ENCODE results near the gene CSF2. TPM values are rescaled to one million over a fixed set of nuclear protein-coding genes. Genes with fewer than 3 reads are reported as not detected.

CSF2 gene
- total RNA-seq = not detected

- Histone ChIP-seq H3K36me3 (ENCODE audit: control insufficient read depth in 3 of 3, insufficient read depth in 3 of 3, low read length in 3 of 3) (no peaks in the 10 kb centered on the region), H3K4me3 (ENCODE audit: low read length in 3 of 3) (no peak within 1 kb of the TSS), H3K9ac (ENCODE audit: low read depth in 1 of 3, low read length in 3 of 3) (no peak within 1 kb of the TSS), H3K4me1 (ENCODE audit: control insufficient read depth in 3 of 3, insufficient read depth in 3 of 3, low read length in 3 of 3) (peaks cover 0 to 3% (median 0%) of the 10 kb centered on the region in 3 donors), H3K27ac (ENCODE audit: low read depth, low read length) (no peak within 1 kb of the TSS), H3K9me3 (ENCODE audit: control insufficient read depth in 3 of 3, low read length in 3 of 3) (no peaks in the 10 kb centered on the region), H3K27me3 (ENCODE audit: control insufficient read depth in 3 of 3, insufficient read depth in 3 of 3, low read length in 3 of 3) (no peaks in the 10 kb centered on the region)
Measured at GRCh38 chr5:132073231-132074013, at the start of gene CSF2. TSS of gene CSF2 (plus strand) at chr5:132073789. CDS start at chr5:132073824, 35 bp downstream.

GRCh38 chr5:132024117-132024435 lies 49.5 kb upstream of the CSF2 start:
- H3K9me3 ChIP-seq (ENCODE audit: control insufficient read depth in 3 of 3, low read length in 3 of 3) = no peaks in the 10 kb centered on the region
- H3K27me3 ChIP-seq (ENCODE audit: control insufficient read depth in 3 of 3, insufficient read depth in 3 of 3, low read length in 3 of 3) = peaks cover 0 to 20% (median 0%) of the 10 kb centered on the region in 3 donors
- no peaks in the 10 kb centered on the region for H3K4me1 ChIP-seq (ENCODE audit: control insufficient read depth in 3 of 3, insufficient read depth in 3 of 3, low read length in 3 of 3)
- H3K27ac ChIP-seq (ENCODE audit: low read depth, low read length) = no peak overlapping the region
- no peak overlapping the region for H3K9ac ChIP-seq (ENCODE audit: low read depth in 1 of 3, low read length in 3 of 3)
- H3K4me3 ChIP-seq (ENCODE audit: low read length in 3 of 3) = no peak overlapping the region
- H3K36me3 ChIP-seq (ENCODE audit: control insufficient read depth in 3 of 3, insufficient read depth in 3 of 3, low read length in 3 of 3) = no peaks in the 10 kb centered on the region

DNA sequence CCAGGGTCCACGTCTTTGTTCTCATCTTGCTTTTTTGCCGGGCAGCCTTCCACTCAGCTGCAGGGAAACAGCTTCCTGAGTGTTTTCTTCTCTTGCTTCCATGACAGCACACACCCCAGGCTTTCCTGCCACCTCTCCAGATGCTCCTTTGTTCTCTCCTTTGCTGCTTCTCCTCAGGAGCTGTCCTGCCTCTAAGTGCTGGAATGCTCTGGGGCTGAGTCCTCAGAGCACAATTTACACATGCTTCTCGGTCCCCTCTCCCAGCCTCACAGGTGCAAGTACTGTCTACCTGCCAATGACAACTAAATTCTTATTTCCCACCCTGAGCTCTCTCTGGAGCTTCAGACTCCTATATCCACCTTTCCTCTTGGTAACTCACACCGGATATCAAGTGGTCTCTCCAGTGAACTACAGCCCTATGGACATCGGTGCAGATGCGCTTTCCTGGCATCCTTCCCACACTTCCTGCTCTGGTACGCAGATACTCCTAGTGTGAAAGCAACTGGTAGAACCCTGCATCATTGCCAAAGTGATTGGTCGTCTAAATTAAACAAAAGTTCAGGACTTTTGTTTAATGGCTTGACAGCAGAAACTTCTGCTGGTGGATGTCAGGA lies 48.7 kb upstream of the CSF2 start:
- Histone ChIP-seq H3K4me3 (ENCODE audit: low read length in 3 of 3) (no peak overlapping the region), H3K4me1 (ENCODE audit: control insufficient read depth in 3 of 3, insufficient read depth in 3 of 3, low read length in 3 of 3) (no peaks in the 10 kb centered on the region), H3K36me3 (ENCODE audit: control insufficient read depth in 3 of 3, insufficient read depth in 3 of 3, low read length in 3 of 3) (no peaks in the 10 kb centered on the region)

GRCh38 chr5:132025403-132025971 lies 48.1 kb upstream of the CSF2 start:
- H3K9me3 ChIP-seq (ENCODE audit: control insufficient read depth in 3 of 3, low read length in 3 of 3) = no peaks in the 10 kb centered on the region
- H3K4me3 ChIP-seq (ENCODE audit: low read length in 3 of 3) = no peak overlapping the region
- H3K9ac ChIP-seq (ENCODE audit: low read depth in 1 of 3, low read length in 3 of 3) = no peak overlapping the region

More for the DNA sequence above, 48.7 kb upstream of the CSF2 start:
- Histone ChIP-seq H3K9me3 (ENCODE audit: control insufficient read depth in 3 of 3, low read length in 3 of 3) (no peaks in the 10 kb centered on the region), H3K9ac (ENCODE audit: low read depth in 1 of 3, low read length in 3 of 3) (no peak overlapping the region), H3K27me3 (ENCODE audit: control insufficient read depth in 3 of 3, insufficient read depth in 3 of 3, low read length in 3 of 3) (peaks cover 0 to 20% (median 0%) of the 10 kb centered on the region in 3 donors), H3K27ac (ENCODE audit: low read depth, low read length) (no peak overlapping the region)

DNA sequence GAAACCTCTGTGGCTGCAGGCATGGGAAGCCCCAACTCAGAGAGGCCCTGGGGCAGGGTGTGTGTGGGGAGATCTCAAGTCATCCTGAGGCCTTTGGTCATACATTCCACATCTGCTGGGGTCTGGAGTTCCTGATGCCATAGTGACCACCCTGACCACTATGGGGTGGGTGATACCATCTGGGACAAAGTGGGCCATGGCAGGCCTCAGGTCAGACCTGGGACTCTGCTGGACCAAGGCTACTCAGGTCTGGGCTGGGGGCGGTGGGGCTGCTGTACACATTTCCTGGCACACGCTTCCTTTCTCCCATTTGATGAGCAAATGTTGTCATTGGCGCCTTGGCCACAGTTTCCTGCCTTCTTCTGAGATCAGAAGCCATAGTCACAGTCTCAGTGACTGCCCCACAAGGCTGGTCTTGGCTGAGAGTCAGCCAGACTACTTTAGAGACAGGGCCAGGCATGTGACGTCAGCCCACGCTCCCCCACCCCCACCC lies 47.0 kb upstream of the CSF2 start:
- Histone ChIP-seq H3K27ac (ENCODE audit: low read depth, low read length) (no peak overlapping the region), H3K27me3 (ENCODE audit: control insufficient read depth in 3 of 3, insufficient read depth in 3 of 3, low read length in 3 of 3) (peaks cover 0 to 16% (median 0%) of the 10 kb centered on the region in 3 donors), H3K4me1 (ENCODE audit: control insufficient read depth in 3 of 3, insufficient read depth in 3 of 3, low read length in 3 of 3) (no peaks in the 10 kb centered on the region), H3K9me3 (ENCODE audit: control insufficient read depth in 3 of 3, low read length in 3 of 3) (no peaks in the 10 kb centered on the region), H3K4me3 (ENCODE audit: low read length in 3 of 3) (no peak overlapping the region), H3K9ac (ENCODE audit: low read depth in 1 of 3, low read length in 3 of 3) (no peak overlapping the region), H3K36me3 (ENCODE audit: control insufficient read depth in 3 of 3, insufficient read depth in 3 of 3, low read length in 3 of 3) (no peaks in the 10 kb centered on the region)

More at GRCh38 chr5:132025403-132025971, 48.1 kb upstream of the CSF2 start:
- no peak overlapping the region for H3K27ac ChIP-seq (ENCODE audit: low read depth, low read length)
- no peaks in the 10 kb centered on the region for H3K4me1 ChIP-seq (ENCODE audit: control insufficient read depth in 3 of 3, insufficient read depth in 3 of 3, low read length in 3 of 3)
- peaks cover 0 to 20% (median 0%) of the 10 kb centered on the region in 3 donors for H3K27me3 ChIP-seq (ENCODE audit: control insufficient read depth in 3 of 3, insufficient read depth in 3 of 3, low read length in 3 of 3)
- no peaks in the 10 kb centered on the region for H3K36me3 ChIP-seq (ENCODE audit: control insufficient read depth in 3 of 3, insufficient read depth in 3 of 3, low read length in 3 of 3)

DNA sequence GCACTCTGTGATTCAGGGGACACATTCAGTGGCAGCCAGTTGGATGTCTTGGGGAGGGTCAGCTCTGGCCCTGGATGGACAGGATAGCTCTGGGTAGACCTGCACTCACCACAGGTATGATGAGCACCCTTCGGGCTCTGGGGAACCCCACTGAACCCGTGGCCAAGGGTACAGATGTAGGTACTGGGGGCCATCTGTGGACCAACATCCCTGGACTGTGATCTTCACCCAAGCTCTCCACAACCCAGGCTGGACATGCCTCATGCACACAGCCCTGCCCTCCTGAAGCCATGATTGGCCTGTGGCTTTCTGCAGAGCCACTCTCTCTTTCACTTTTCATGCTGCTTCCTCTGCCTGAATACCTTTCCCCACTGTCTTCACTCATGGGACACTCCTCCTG lies 46.6 kb upstream of the CSF2 start:
- Histone ChIP-seq H3K9ac (ENCODE audit: low read depth in 1 of 3, low read length in 3 of 3) (no peak overlapping the region), H3K9me3 (ENCODE audit: control insufficient read depth in 3 of 3, low read length in 3 of 3) (no peaks in the 10 kb centered on the region), H3K27ac (ENCODE audit: low read depth, low read length) (no peak overlapping the region), H3K4me3 (ENCODE audit: low read length in 3 of 3) (no peak overlapping the region), H3K36me3 (ENCODE audit: control insufficient read depth in 3 of 3, insufficient read depth in 3 of 3, low read length in 3 of 3) (no peaks in the 10 kb centered on the region), H3K27me3 (ENCODE audit: control insufficient read depth in 3 of 3, insufficient read depth in 3 of 3, low read length in 3 of 3) (peaks cover 0 to 16% (median 0%) of the 10 kb centered on the region in 3 donors), H3K4me1 (ENCODE audit: control insufficient read depth in 3 of 3, insufficient read depth in 3 of 3, low read length in 3 of 3) (no peaks in the 10 kb centered on the region)

DNA sequence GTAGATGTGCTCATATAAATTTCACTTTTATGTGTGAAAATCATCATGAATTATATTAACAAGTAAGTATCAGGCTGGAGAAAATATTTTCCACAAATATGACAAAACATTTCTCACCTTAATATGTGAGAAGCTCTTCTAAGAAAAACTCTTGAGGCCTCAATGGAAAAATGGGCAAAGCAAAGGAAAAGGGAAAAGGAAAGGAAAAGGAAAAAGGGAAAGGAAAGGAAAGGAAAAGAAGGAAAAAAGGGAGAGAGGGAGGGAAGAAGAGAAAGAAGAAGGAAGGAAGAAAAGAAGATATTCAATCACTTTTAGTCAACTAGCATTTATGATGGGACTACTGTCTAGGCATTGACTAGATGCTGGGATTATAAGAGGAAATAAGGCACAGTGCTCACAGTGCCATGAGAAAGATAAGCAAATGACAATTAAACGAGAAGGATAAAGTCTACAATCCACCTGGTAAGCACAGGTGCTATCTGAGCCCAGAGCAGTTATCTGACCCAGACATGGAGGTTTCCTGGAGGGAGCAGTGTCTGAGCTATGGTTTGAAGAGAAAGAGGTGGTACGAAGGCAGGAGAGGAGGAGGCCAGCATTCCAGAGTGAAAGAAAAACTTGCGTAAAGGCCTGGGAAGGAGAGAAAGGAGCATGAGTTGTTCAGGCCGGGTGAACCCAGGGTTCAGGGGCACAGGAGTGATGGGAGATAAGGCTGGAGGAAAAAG lies 43.8 kb upstream of the CSF2 start:
- Histone ChIP-seq H3K36me3 (ENCODE audit: control insufficient read depth in 3 of 3, insufficient read depth in 3 of 3, low read length in 3 of 3) (no peaks in the 10 kb centered on the region), H3K9me3 (ENCODE audit: control insufficient read depth in 3 of 3, low read length in 3 of 3) (no peaks in the 10 kb centered on the region), H3K27ac (ENCODE audit: low read depth, low read length) (no peak overlapping the region), H3K27me3 (ENCODE audit: control insufficient read depth in 3 of 3, insufficient read depth in 3 of 3, low read length in 3 of 3) (peaks cover 0 to 8% (median 0%) of the 10 kb centered on the region in 3 donors), H3K9ac (ENCODE audit: low read depth in 1 of 3, low read length in 3 of 3) (no peak overlapping the region), H3K4me1 (ENCODE audit: control insufficient read depth in 3 of 3, insufficient read depth in 3 of 3, low read length in 3 of 3) (no peaks in the 10 kb centered on the region), H3K4me3 (ENCODE audit: low read length in 3 of 3) (no peak overlapping the region)

DNA sequence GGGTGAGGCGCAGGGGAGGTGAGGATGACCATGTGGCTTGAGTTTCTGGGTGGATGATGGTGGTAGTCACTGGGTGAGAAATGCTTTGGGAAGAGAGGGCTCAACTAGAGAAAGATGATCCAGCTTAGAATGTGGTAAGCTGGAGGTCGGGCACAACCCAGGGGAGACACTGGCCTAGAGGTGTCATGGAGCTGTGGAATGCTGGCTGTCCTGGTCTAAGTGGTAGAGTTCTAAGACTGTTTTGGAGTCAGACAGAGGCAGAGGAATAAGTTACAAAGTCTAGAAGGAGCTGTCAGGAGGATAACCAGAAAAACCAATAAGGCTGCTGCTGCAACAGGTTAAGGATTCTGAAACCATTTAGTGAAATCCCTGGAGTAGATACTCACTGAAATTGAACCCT lies 43.0 kb upstream of the CSF2 start:
- Histone ChIP-seq H3K4me3 (ENCODE audit: low read length in 3 of 3) (no peak overlapping the region), H3K27ac (ENCODE audit: low read depth, low read length) (no peak overlapping the region), H3K36me3 (ENCODE audit: control insufficient read depth in 3 of 3, insufficient read depth in 3 of 3, low read length in 3 of 3) (no peaks in the 10 kb centered on the region), H3K9ac (ENCODE audit: low read depth in 1 of 3, low read length in 3 of 3) (no peak overlapping the region), H3K27me3 (ENCODE audit: control insufficient read depth in 3 of 3, insufficient read depth in 3 of 3, low read length in 3 of 3) (peaks cover 0 to 2% (median 0%) of the 10 kb centered on the region in 3 donors), H3K4me1 (ENCODE audit: control insufficient read depth in 3 of 3, insufficient read depth in 3 of 3, low read length in 3 of 3) (no peaks in the 10 kb centered on the region), H3K9me3 (ENCODE audit: control insufficient read depth in 3 of 3, low read length in 3 of 3) (no peaks in the 10 kb centered on the region)

- Histone ChIP-seq H3K9ac (ENCODE audit: low read depth in 1 of 3, low read length in 3 of 3) (no peak overlapping the region), H3K4me1 (ENCODE audit: control insufficient read depth in 3 of 3, insufficient read depth in 3 of 3, low read length in 3 of 3) (no peaks in the 10 kb centered on the region), H3K27me3 (ENCODE audit: control insufficient read depth in 3 of 3, insufficient read depth in 3 of 3, low read length in 3 of 3) (no peaks in the 10 kb centered on the region), H3K4me3 (ENCODE audit: low read length in 3 of 3) (no peak overlapping the region), H3K27ac (ENCODE audit: low read depth, low read length) (no peak overlapping the region), H3K36me3 (ENCODE audit: control insufficient read depth in 3 of 3, insufficient read depth in 3 of 3, low read length in 3 of 3) (no peaks in the 10 kb centered on the region), H3K9me3 (ENCODE audit: control insufficient read depth in 3 of 3, low read length in 3 of 3) (no peaks in the 10 kb centered on the region)
Measured at GRCh38 chr5:132032196-132032595, 41.4 kb upstream of the CSF2 start.

Measured in skeletal muscle tissue (tissue), 4 donors.